Measurements from ENCODE around the gene ZC3H18.

Gene ZC3H18

GRCh38 chr16:88584676-88585075 lies 14.5 kb downstream of the ZC3H18 start:
- DNase-seq: no peak

GRCh38 chr16:88585269-88585668 lies 15.1 kb downstream of the ZC3H18 start:
- no peak for DNase-seq

DNA sequence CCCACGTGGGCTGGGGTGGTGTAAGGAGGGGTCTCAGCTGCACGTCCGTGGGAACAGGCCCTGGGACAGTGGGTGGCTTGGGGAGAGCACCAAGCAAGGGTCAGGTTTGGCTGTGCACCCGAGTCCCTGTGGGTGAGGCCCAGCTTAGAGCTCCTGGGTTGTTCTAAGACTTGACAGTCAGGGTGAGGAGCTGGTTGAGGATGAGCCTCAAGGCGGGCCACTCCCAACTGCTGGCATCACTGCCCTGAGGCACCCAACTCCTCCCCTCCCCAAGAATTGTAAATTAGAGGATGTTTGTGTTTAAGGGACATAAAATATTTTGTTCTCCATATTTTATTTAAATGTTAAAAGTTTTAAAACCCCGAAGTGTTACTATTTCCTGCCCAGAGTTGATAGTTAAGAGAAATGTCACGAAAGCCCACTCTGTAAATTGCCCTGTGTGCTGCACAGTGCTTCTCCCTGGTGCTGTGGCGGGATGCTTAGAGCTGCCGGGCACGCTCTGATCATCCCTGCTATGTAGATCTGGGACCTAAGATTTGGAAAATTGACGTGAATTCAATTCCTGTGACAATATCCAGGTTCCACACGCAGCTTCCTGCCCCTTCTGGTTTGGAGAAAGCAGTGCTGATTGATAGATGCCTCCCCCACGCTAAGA lies 15.9 kb downstream of the ZC3H18 start:
- DNase-seq: no peak

GRCh38 chr16:88588148-88588547 lies 17.9 kb downstream of the ZC3H18 start:
- no peak for DNase-seq

- DNase-seq: no peak
Observed at GRCh38 chr16:88588754-88589153, 18.6 kb downstream of the ZC3H18 start.

- no peak for DNase-seq
Observed at GRCh38 chr16:88589441-88589840, 19.2 kb downstream of the ZC3H18 start.

GRCh38 chr16:88591577-88592021 lies 21.4 kb downstream of the ZC3H18 start:
- DNase-seq: no peak

DNA sequence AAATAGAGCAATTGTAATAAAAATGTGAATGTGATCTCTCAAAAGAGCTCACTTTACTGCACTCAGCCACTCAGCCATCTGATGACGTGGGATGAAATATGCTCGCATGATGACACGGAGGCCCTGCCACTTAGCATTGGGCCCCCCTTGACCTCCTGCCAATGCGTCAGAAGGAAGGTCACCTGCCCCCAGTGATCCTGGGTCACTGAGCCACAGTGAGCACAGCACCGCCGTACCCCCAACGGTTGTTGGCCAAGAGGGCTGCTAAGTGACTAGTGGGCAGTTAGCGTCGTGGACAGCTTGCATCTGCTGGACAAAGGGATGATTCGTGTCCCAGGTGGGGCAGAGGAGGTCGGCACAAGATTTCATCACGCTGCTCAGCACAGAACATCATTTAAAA lies 22.9 kb downstream of the ZC3H18 start:
- no peak for DNase-seq

- no peak for DNase-seq
Observed at GRCh38 chr16:88593489-88593888, 23.3 kb downstream of the ZC3H18 start.

- no peak for DNase-seq
Observed at GRCh38 chr16:88593910-88594309, 23.7 kb downstream of the ZC3H18 start.

DNA sequence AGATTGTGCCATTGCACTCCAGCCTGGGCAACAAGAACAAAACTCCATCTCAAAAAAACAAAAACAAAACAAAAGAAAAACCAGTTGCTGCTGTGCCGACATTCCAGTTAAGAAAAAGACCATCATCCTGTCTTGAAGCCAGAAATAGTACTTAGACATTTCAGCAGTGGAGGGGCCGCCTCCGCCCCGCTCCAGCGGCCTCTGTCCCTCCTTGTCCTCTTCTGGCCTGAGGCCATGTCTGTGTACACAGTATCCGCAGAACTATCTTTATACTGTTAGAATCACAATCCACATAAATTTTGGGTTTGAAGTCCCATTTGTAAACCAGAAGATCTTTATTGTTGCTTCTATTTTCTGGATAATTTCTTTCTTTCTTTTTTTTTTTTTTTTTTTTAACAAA lies 24.9 kb downstream of the ZC3H18 start:
- no peak for DNase-seq

DNA sequence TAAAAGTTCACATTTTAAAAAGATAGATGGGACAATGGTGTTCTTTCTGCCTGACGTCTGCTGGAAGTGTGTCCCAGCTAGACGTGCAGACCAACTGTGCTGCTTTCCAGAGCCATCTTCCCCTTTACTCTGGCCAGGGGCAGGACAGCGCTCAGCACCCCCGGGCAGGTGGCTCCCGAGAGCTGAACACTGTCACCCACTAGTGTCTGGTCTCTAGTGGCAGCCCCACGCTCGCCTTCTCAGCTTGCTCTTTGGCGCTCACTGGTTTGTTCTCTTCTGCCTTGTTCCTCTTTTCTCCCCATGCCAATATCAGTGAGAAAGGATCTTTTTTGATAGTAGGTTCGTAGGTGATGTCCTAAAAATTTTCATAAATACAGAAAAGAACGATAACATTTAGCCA lies 25.7 kb downstream of the ZC3H18 start:
- no peak for DNase-seq

- no peak for DNase-seq
Observed at GRCh38 chr16:88596483-88596882, 26.3 kb downstream of the ZC3H18 start.

DNA sequence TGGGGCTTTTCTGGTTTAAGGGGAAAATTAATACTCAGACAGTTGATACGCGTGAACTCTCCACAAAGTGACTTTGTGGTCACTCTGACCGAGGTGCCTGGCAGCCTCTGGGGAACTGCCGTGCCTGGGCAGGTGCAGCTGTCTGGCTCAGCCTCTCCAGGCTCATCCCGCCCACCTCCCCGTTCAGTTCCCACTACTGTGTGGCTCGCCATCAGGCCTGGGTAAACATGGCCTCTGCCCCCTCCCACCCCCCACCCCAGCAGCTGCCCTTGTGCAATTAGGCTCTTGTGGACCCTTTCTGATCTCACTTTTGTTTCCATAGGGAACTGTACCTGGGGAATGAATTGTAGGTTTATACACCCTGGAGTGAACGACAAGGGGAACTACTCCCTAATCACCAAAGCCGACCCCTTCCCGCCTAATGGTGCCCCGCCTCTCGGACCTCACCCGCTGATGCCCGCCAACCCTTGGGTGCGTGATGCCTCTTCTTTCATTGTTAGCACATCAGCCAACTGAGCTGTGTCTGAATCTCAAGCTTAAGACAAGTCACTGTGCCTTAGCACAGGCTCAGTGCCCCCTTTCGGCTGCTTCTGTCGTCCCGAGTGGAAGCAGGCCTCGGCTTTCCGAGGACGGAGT lies 27.8 kb downstream of the ZC3H18 start:
- no peak for DNase-seq

DNA sequence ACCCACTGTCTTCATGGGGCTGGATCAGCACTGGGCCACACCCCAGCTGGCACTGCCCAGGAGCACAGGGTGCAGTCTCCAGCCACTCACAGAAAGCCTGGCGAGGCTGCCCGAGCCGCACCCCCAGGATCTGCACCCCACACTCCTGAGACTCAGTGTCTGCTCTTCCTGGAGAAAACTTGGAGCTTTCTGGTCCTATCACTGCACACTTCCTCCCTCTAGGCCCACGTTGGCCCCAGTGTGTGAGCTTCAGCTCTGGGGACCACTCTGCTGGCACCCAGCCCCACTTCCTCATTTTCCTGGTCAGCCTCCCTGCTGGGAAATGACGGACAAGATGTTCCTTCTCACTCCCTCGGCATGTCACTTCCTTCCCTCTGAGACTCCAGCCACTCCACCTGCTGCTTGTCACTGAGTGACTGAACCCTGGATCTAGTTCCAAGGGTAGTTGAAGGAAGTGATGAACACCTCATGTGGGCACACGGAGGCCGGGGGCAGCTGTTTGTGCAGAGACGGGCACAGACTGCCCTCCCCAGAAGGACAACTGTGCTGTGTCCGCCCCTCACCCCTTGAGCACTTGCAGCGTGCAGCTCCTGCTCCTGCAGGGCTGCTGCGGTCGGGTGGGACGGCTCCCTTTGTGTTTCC lies 29.0 kb downstream of the ZC3H18 start:
- no peak for DNase-seq

GRCh38 chr16:88599825-88600538 lies 29.8 kb downstream of the ZC3H18 start:
- no peak for DNase-seq

DNA sequence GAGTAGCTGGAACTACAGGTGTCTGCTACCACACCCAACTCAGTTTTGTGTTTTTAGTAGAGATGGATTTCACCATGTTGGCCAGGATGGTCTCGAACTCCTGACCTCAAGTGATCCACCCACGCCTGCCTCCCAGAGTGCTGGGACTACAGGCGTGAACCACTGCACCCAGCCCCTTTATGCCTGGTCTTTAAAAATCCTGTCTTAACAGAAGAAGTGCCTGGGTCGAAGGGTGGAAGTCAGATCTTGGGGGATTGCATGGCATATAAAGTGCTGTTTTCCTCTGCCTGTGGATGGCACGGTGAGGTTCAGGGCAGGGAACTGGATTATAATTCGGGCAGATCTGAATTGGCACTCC lies 30.3 kb downstream of the ZC3H18 start:
- DNase-seq: no peak

- DNase-seq: no peak
Observed at GRCh38 chr16:88601313-88602036, 31.3 kb downstream of the ZC3H18 start.

GRCh38 chr16:88602091-88602490 lies 31.9 kb downstream of the ZC3H18 start:
- no peak for DNase-seq

DNA sequence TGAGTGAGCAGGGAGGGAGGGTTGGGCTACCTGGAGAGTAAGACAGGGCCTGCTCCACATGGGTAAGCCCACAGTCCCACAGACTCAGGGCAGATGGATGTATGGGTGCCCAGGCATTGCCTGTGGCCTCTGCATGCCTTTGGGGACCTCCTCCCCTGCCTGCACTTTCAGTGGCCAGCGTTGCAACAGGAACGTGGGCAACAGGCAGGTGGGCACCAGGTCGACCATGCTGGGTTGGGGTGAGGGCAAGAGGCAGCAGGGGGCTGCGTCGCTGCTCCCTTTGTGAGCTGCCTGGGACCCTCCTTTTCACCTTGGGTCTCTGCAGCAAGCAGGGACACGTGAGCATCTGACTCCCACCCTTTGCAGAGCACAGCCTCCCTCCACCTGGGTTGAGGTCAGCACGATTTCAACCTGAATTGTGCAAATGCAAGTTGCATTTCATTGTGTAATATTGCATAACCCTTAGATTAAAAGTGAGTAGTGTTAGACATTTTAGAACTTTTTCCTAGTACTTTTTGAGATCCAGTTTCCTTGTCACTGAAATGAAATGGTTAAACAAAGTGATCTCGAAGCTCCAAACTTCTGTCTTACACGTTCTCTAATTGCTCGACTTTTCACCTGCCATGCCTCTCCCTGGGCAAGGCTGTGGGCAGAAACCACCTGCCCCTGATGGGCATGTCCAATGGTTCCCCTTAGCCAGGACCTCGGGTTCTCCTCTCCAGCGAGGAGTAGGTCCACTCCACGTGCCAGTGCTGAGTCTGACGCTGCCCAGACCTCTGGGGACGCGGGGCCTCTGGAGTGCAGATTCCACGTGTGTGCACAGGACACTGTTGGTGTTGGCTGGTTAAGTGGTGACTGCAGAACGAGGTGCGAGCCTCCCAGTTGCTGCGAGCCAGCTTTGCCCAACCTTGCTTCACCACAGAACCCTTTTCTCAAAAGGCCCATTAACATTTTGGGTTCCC lies 35.3 kb downstream of the ZC3H18 start:
- DNase-seq: no peak

GRCh38 chr16:88606148-88606757 lies 36.0 kb downstream of the ZC3H18 start:
- DNase-seq: no peak
